Measurements from ENCODE around the gene PLIN1. TPM values are rescaled to one million over a fixed set of nuclear protein-coding genes. Genes with fewer than 3 reads are reported as not detected.

Gene PLIN1
- total and polyA plus RNA-seq, 2 experiments from 2014 or later: 0.21 to 0.90 TPM

DNA sequence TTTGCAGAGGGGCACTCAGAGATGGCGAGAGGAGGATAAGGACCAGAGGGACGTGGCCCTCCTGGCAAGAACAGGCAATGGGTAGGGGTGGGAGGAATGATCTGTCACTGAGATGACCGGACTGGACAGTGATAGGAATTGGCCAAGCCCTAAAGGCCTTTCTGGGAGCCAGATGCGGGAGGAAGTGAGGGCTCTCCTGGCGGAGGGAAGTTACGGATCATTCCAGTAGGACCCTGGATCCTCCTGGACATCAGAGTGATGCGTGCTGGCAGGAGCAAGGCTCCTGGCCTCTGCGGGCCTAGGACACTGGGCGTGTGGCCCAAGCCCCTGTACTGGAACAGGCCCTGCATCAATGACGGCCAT is 47.3 kb downstream of the PLIN1 start:
- Mint-ChIP-seq H3K9me3 (peaks cover 57% of the 10 kb centered on the region), H3K4me3 (no peak overlapping the region), H3K4me1 (no peaks in the 10 kb centered on the region), H3K27me3 (ENCODE audit: insufficient read depth, low read depth, poor library complexity) (peaks cover 36% of the 10 kb centered on the region), H3K27ac (no peak overlapping the region), H3K36me3 (ENCODE audit: low read depth) (peaks cover 90% of the 10 kb centered on the region)
- H3K4me1 ChIP-seq (ENCODE audit: insufficient read depth): no peaks in the 10 kb centered on the region
- no peak overlapping the region for H2AFZ ChIP-seq
- H3K79me2 ChIP-seq (replicated peaks; ENCODE audit: insufficient read depth): 0 out of 2 replicates have a peak, but pooled peaks cover 4% of the 10 kb centered on the region
- ATAC-seq (no peak; the same call in 2 of the 3 replicates), DNase-seq (ENCODE audit: low spot score) (no peak)
- peaks cover 43% of the 10 kb centered on the region for H3K36me3 ChIP-seq (ENCODE audit: insufficient read depth)
- no peak overlapping the region for H3K4me3 ChIP-seq
- H3K27ac ChIP-seq (ENCODE audit: low read depth): no peak overlapping the region
- H3F3A ChIP-seq (replicated peaks; ENCODE audit: low read depth): peaks cover 3% of the 10 kb centered on the region; the same call in 1 of the 2 replicates
- no peaks in the 10 kb centered on the region for H3K27me3 ChIP-seq (ENCODE audit: insufficient read depth)
- TF ChIP-seq ETS1 (IDR thresholded peaks at IDR 0.05) (no peak), POLR2AphosphoS5 (IDR thresholded peaks at IDR 0.05; ENCODE audit: low read depth) (no peak; the same call in 1 of the 2 replicates), NANOG (IDR thresholded peaks at IDR 0.05; ENCODE audit: borderline replicate concordance) (no peak), ZNF331 (CRISPR knock-in tag; IDR thresholded peaks at IDR 0.05; ENCODE audit: low read depth) (no peak), EZH2 (IDR thresholded peaks at IDR 0.05; ENCODE audit: low read depth, unreplicated experiment) (no peak), EZH2phosphoT487 (IDR thresholded peaks at IDR 0.05; ENCODE audit: unreplicated experiment) (no peak), ZNF114 (CRISPR knock-in tag; IDR thresholded peaks at IDR 0.05) (no peak), STAT1 (IDR thresholded peaks at IDR 0.05; ENCODE audit: unreplicated experiment) (no peak), REST (IDR thresholded peaks at IDR 0.05; ENCODE audit: unreplicated experiment) (no peak), JUNB (IDR thresholded peaks at IDR 0.05; ENCODE audit: unreplicated experiment) (no peak), CREB1 (CRISPR knock-in tag; IDR thresholded peaks at IDR 0.05; ENCODE audit: low read depth) (no peak), ZNF462 (CRISPR knock-in tag; IDR thresholded peaks at IDR 0.05) (no peak)
- TF ChIP-seq, protein P1, sequence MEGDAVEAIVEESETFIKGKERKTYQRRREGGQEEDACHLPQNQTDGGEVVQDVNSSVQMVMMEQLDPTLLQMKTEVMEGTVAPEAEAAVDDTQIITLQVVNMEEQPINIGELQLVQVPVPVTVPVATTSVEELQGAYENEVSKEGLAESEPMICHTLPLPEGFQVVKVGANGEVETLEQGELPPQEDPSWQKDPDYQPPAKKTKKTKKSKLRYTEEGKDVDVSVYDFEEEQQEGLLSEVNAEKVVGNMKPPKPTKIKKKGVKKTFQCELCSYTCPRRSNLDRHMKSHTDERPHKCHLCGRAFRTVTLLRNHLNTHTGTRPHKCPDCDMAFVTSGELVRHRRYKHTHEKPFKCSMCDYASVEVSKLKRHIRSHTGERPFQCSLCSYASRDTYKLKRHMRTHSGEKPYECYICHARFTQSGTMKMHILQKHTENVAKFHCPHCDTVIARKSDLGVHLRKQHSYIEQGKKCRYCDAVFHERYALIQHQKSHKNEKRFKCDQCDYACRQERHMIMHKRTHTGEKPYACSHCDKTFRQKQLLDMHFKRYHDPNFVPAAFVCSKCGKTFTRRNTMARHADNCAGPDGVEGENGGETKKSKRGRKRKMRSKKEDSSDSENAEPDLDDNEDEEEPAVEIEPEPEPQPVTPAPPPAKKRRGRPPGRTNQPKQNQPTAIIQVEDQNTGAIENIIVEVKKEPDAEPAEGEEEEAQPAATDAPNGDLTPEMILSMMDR (conservative IDR thresholded peaks at IDR 0.05; ENCODE audit: low read depth in 2 of 2): no peak
- no peak overlapping the region for H3K4me2 ChIP-seq
- H3K9me2 ChIP-seq (ENCODE audit: insufficient read depth): no peaks in the 10 kb centered on the region
- peaks cover 4% of the 10 kb centered on the region; the same call in 1 of the 2 replicates for H4K20me1 ChIP-seq (replicated peaks; ENCODE audit: insufficient read depth)

All from GM23338 (cell line).